Panc1 (cell line): Measurements from ENCODE around the gene TMED6.

Source experiments
- CTCF ChIP-seq: fragments of 450-650 bp; IDR thresholded peaks from 2 replicates; pipeline ENCODE4 v1.5.1; 2017; ENCODE audit warnings: mild to moderate bottlenecking
- POLR2AphosphoS5 ChIP-seq: IDR thresholded peaks from 2 replicates; pipeline ENCODE4 v1.6.1; 2012; ENCODE audit warnings: mild to moderate bottlenecking, low read depth, low read length, moderate library complexity
- REST ChIP-seq, 2 experiments: IDR thresholded peaks; 2 replicates each; pipeline ENCODE4 v1.6.1; 2011 to 2012; ENCODE audit warnings: low read depth in 2 of 2, control low read depth in 1 of 2, low read length in 1 of 2, mild to moderate bottlenecking in 1 of 2, moderate library complexity in 1 of 2; ENCODE audit not compliant: insufficient read depth in 1 of 2
- SIN3A ChIP-seq: IDR thresholded peaks from 2 replicates; pipeline ENCODE4 v1.6.1; 2012; ENCODE audit warnings: low read depth, mild to moderate bottlenecking, low read length, moderate library complexity, borderline replicate concordance; ENCODE audit not compliant: insufficient read depth

- TF ChIP-seq CTCF (no peak), POLR2AphosphoS5 (no peak), SIN3A (no peak), REST (IDR thresholded peaks at IDR 0.05; ENCODE audit: insufficient read depth in 1 of 2, low read depth in 2 of 2, low read length in 1 of 2) (no peak)
Observed at GRCh38 chr16:69344171-69344570, 7.4 kb downstream of the TMED6 start.
